ENCODE data around the gene APMAP.

APMAP gene

GRCh38 chr20:24980291-24981053 lies 12.1 kb downstream of the APMAP start:
- Histone ChIP-seq H3F3A (ENCODE audit: insufficient read depth) (no peaks in the 10 kb centered on the region), H4K20me1 (ENCODE audit: low read depth, low read length) (no peaks in the 10 kb centered on the region), H3K27ac (ENCODE audit: low read depth, low read length) (no peak overlapping the region), H2AFZ (ENCODE audit: low read depth, low read length, severe bottlenecking) (no peak overlapping the region), H3K79me2 (ENCODE audit: insufficient read depth, low read length) (no peaks in the 10 kb centered on the region), H3K9ac (ENCODE audit: low read length) (no peak overlapping the region), H3K27me3 (ENCODE audit: low read length) (no peaks in the 10 kb centered on the region), H3K4me3 (ENCODE audit: insufficient read depth, low read length, poor library complexity, severe bottlenecking) (no peak overlapping the region), H3K4me2 (ENCODE audit: low read depth, low read length, poor library complexity, severe bottlenecking) (no peak overlapping the region), H3K36me3 (ENCODE audit: low read length) (peaks cover 5% of the 10 kb centered on the region; the same call in 1 of the 2 replicates), H3K9me2 (replicated peaks; ENCODE audit: insufficient read depth, low read length) (no peaks in the 10 kb centered on the region), H3K9me3 (ENCODE audit: insufficient read depth, low read length) (no peaks in the 10 kb centered on the region)
- no peak for TF ChIP-seq EZH2phosphoT487 (conservative IDR thresholded peaks at IDR 0.05; ENCODE audit: low read length)
- no peak for TF ChIP-seq CTCF (IDR thresholded peaks at IDR 0.05; ENCODE audit: insufficient read depth, low read length, poor library complexity, severe bottlenecking)

GRCh38 chr20:24979036-24979960 lies 13.3 kb downstream of the APMAP start:
- no peaks in the 10 kb centered on the region for H4K20me1 ChIP-seq (ENCODE audit: low read depth, low read length)
- peaks cover 5% of the 10 kb centered on the region; the same call in 1 of the 2 replicates for H3K36me3 ChIP-seq (ENCODE audit: low read length)
- TF ChIP-seq CTCF (IDR thresholded peaks at IDR 0.05; ENCODE audit: insufficient read depth, low read length, poor library complexity, severe bottlenecking) (no peak), EZH2phosphoT487 (conservative IDR thresholded peaks at IDR 0.05; ENCODE audit: low read length) (no peak)
- H3K9me3 ChIP-seq (ENCODE audit: insufficient read depth, low read length): no peaks in the 10 kb centered on the region
- H3K79me2 ChIP-seq (ENCODE audit: insufficient read depth, low read length): no peaks in the 10 kb centered on the region
- no peaks in the 10 kb centered on the region for H3K9me2 ChIP-seq (replicated peaks; ENCODE audit: insufficient read depth, low read length)
- H3K4me3 ChIP-seq (ENCODE audit: insufficient read depth, low read length, poor library complexity, severe bottlenecking): no peak overlapping the region
- no peak overlapping the region for H3K9ac ChIP-seq (ENCODE audit: low read length)
- no peak overlapping the region for H3K27ac ChIP-seq (ENCODE audit: low read depth, low read length)
- no peak overlapping the region for H2AFZ ChIP-seq (ENCODE audit: low read depth, low read length, severe bottlenecking)
- H3K27me3 ChIP-seq (ENCODE audit: low read length): no peaks in the 10 kb centered on the region
- H3F3A ChIP-seq (ENCODE audit: insufficient read depth): no peaks in the 10 kb centered on the region
- no peak overlapping the region for H3K4me2 ChIP-seq (ENCODE audit: low read depth, low read length, poor library complexity, severe bottlenecking)

- Histone ChIP-seq H3K9me3 (ENCODE audit: insufficient read depth, low read length) (no peaks in the 10 kb centered on the region), H3K27ac (ENCODE audit: low read depth, low read length) (no peak overlapping the region), H4K20me1 (ENCODE audit: low read depth, low read length) (no peaks in the 10 kb centered on the region), H2AFZ (ENCODE audit: low read depth, low read length, severe bottlenecking) (no peak overlapping the region), H3K36me3 (ENCODE audit: low read length) (peaks cover 5% of the 10 kb centered on the region; the same call in 1 of the 2 replicates), H3F3A (ENCODE audit: insufficient read depth) (no peaks in the 10 kb centered on the region), H3K27me3 (ENCODE audit: low read length) (no peaks in the 10 kb centered on the region), H3K9me2 (replicated peaks; ENCODE audit: insufficient read depth, low read length) (no peaks in the 10 kb centered on the region), H3K4me3 (ENCODE audit: insufficient read depth, low read length, poor library complexity, severe bottlenecking) (no peak overlapping the region), H3K4me2 (ENCODE audit: low read depth, low read length, poor library complexity, severe bottlenecking) (no peak overlapping the region), H3K9ac (ENCODE audit: low read length) (no peak overlapping the region), H3K79me2 (ENCODE audit: insufficient read depth, low read length) (no peaks in the 10 kb centered on the region)
- TF ChIP-seq EZH2phosphoT487 (conservative IDR thresholded peaks at IDR 0.05; ENCODE audit: low read length): no peak
- TF ChIP-seq CTCF (IDR thresholded peaks at IDR 0.05; ENCODE audit: insufficient read depth, low read length, poor library complexity, severe bottlenecking): no peak
Measured at GRCh38 chr20:24978513-24978912, 14.0 kb downstream of the APMAP start.
